Esophagus squamous epithelium (tissue), 5 donors: ENCODE results near the gene RAB13. TPM values are rescaled to one million over a fixed set of nuclear protein-coding genes. Genes with fewer than 3 reads are reported as not detected.

ENCODE experiments used
- DNase-seq: peaks from one replicate; lab custom pipeline; 2025; lab: John Stamatoyannopoulos, UW
- H3K27ac ChIP-seq, 4 donors: fragments of 200-600 bp; sonication (generic); one replicate each; pipeline ENCODE4 v1.5.1; 2016 to 2019; ENCODE audit warnings: mild to moderate bottlenecking in 1 of 4
- H3K27me3 ChIP-seq, 4 donors: fragments of 200-600 bp; sonication (generic); 1 replicate in 3 of 4; 2 replicates in 1 of 4; pipeline versions ENCODE4 v1.5.1 to v1.6.0; 2017 to 2021; ENCODE audit warnings: antibody characterized with exemption in 1 of 4
- H3K36me3 ChIP-seq, 3 donors: fragments of 200-600 bp; sonication (generic); one replicate each; pipeline ENCODE4 v1.5.1; 2016 to 2019
- H3K4me1 ChIP-seq, 3 donors: fragments of 200-600 bp; sonication (generic); one replicate each; pipeline ENCODE4 v1.5.1; 2017 to 2019
- H3K4me3 ChIP-seq, 4 donors: fragments of 200-600 bp; sonication (generic); 1 replicate in 3 of 4; 2 replicates in 1 of 4; pipeline ENCODE4 v1.5.1; 2016 to 2019; ENCODE audit warnings: mild to moderate bottlenecking in 2 of 4, moderate library complexity in 1 of 4
- H3K9me3 ChIP-seq, 3 donors: fragments of 200-600 bp; sonication (generic); one replicate each; pipeline ENCODE4 v1.5.1; 2016 to 2019
- CTCF ChIP-seq, 6 experiments: fragments of 450-650 bp in 4 of 6; fragments of 200-600 bp in 2 of 6; sonication (generic) in 2 of 6; IDR thresholded peaks; one replicate each; pipeline ENCODE4 v1.5.1; 2016 to 2019; ENCODE audit warnings: antibody characterized with exemption in 6 of 6, mild to moderate bottlenecking in 4 of 6, moderate library complexity in 4 of 6
- POLR2A ChIP-seq, 4 donors: fragments of 450-650 bp; IDR thresholded peaks; one replicate each; pipeline ENCODE4 v1.6.1; 2017; ENCODE audit warnings: antibody characterized with exemption in 4 of 4, mild to moderate bottlenecking in 4 of 4, moderate library complexity in 3 of 4
- WGBS, 2 donors: methylation state at CpG; one replicate each; pipeline ENCODE4 v1.1.5; 2018; 5-methylcytosine and 5-hydroxymethylcytosine counted together
- intact Hi-C: fragments of 100-400 bp; cut with DNase I; formaldehyde crosslinking; loops from one replicate; pipeline ENCODE4 v1.15.0; 2022
- total RNA-seq, 4 donors: library from RNA; depleted of rRNA; stranded (reverse); fragments of >200 nt; gene quantifications; one replicate each; pipeline ENCODE4 v1.1.0, GENCODE V29; 2016
- donor health status: DM: yes; HTN: yes; CAD: no.

RAB13 gene
- total RNA-seq, 4 donors from 2014 or later, result 24.1 to 45.8 (median 35.5) TPM

- H3K4me3 ChIP-seq, result peak overlapping the region; percentile 63 to 98 (median 92)
- no peak for TF ChIP-seq CTCF (IDR thresholded peaks at IDR 0.05)
- TF ChIP-seq POLR2A (IDR thresholded peaks at IDR 0.05), result no peak
- intact Hi-C loops, result no loop called here
- H3K9me3 ChIP-seq, result no peaks in the 10 kb centered on the region
- 54 to 80% methylated on average over 2 of the region's 2 CpGs for WGBS, 2 donors
- H3K4me1 ChIP-seq, result peaks cover 19 to 46% (median 23%) of the 10 kb centered on the region in 3 donors
- no peaks in the 10 kb centered on the region for H3K27me3 ChIP-seq
- H3K27ac ChIP-seq, result peak overlapping the region in 3 of 4 donors; percentile 91 to 99 (median 97)
- peaks cover 12 to 46% (median 22%) of the 10 kb centered on the region in 3 donors for H3K36me3 ChIP-seq
- DNase-seq, result no peak
These were observed 5.7 kb upstream of the RAB13 start for GRCh38 chr1:153991806-153992205.

- DNase-seq, result no peak
- H3K4me1 ChIP-seq, result peaks cover 19 to 52% (median 29%) of the 10 kb centered on the region in 3 donors
- 6 to 11% methylated on average over 8 to 9 of the region's 9 CpGs for WGBS, 2 donors
These were observed 5.1 kb upstream of the RAB13 start for GRCh38 chr1:153991151-153991630.

GRCh38 chr1:153990468-153991150 lies 4.5 kb upstream of the RAB13 start, which contains the start of gene RPS27:
Gene RPS27, plus strand, starts transcription at chr1:153990762. Its CDS starts 35 bp downstream, at chr1:153990797.
- peak in 3 of 4 donors; percentile 86 to 98 (median 96) for TF ChIP-seq POLR2A (IDR thresholded peaks at IDR 0.05)
- peak in 1 of 6 experiments; percentile 20 for TF ChIP-seq CTCF (IDR thresholded peaks at IDR 0.05)
- no peaks in the 10 kb centered on the region for H3K9me3 ChIP-seq
- H3K27me3 ChIP-seq, result no peaks in the 10 kb centered on the region
- peaks cover 12 to 40% (median 22%) of the 10 kb centered on the region in 3 donors for H3K36me3 ChIP-seq
- DNase-seq, result peak; percentile 77
- WGBS, 2 donors, result 0 to 1% methylated on average over 12 to 30 of the region's 36 CpGs
- peak within 1 kb of the TSS; percentile 91 to 99 (median 96) for H3K27ac ChIP-seq
- H3K4me3 ChIP-seq, result peak within 1 kb of the TSS; percentile 63 to 98 (median 92)
- intact Hi-C loops, result no loop called here
- H3K4me1 ChIP-seq, result peaks cover 19 to 56% (median 29%) of the 10 kb centered on the region in 3 donors

More at GRCh38 chr1:153991151-153991630, 5.1 kb upstream of the RAB13 start:
- Histone ChIP-seq H3K4me3 (peak overlapping the region; percentile 63 to 98 (median 92)), H3K36me3 (peaks cover 12 to 46% (median 22%) of the 10 kb centered on the region in 3 donors), H3K9me3 (no peaks in the 10 kb centered on the region), H3K27ac (peak overlapping the region; percentile 91 to 99 (median 96)), H3K27me3 (no peaks in the 10 kb centered on the region)
- intact Hi-C loops, result no loop called here
- no peak for TF ChIP-seq CTCF (IDR thresholded peaks at IDR 0.05)
- TF ChIP-seq POLR2A (IDR thresholded peaks at IDR 0.05), result no peak

GRCh38 chr1:153987621-153988020 lies 1.5 kb upstream of the RAB13 start:
- intact Hi-C loops, result loop anchor here (5.0 to 10.0 kb wide), 2 partner anchors 190 to 313 kb away; partner anchors contain the start of genes ILF2 and NPR1
- Histone ChIP-seq H3K27me3 (no peaks in the 10 kb centered on the region), H3K27ac (peak overlapping the region in 1 of 4 donors; percentile 97), H3K9me3 (no peaks in the 10 kb centered on the region), H3K4me3 (no peak overlapping the region), H3K4me1 (peaks cover 19 to 55% (median 36%) of the 10 kb centered on the region in 3 donors), H3K36me3 (peaks cover 2 to 23% (median 9%) of the 10 kb centered on the region in 3 donors)
- 79 to 82% methylated on average over 8 of the region's 8 CpGs for whole genome bisulfite sequencing, 2 donors
- DNase-seq, result no peak
- TF ChIP-seq CTCF (IDR thresholded peaks at IDR 0.05) (no peak), POLR2A (IDR thresholded peaks at IDR 0.05) (no peak)
